Activated CD4-positive, alpha-beta T cell treated with anti-CD3 and anti-CD28 coated beads for 36 hours (primary cell): ENCODE results near the gene LRP8. TPM values are rescaled to one million over a fixed set of nuclear protein-coding genes. Genes with fewer than 3 reads are reported as not detected.

Source experiments
- ATAC-seq: fragments of 200-7000 bp; cut with Tn5 transposase; one replicate; pipeline ENCODE4 v1.10.0; 2021; ENCODE audit warnings: mild to moderate bottlenecking, moderate library complexity
- CTCF ChIA-PET: fragments of 350-600 bp; sonication (Branson Sonifier 250); formaldehyde crosslinking; loops from one replicate; lab custom pipeline; 2021; ENCODE audit warnings: antibody characterized with exemption; lab: Charles Lee
- POLR2A ChIA-PET: fragments of 350-600 bp; sonication (Branson Sonifier 250); formaldehyde crosslinking; loops from one replicate; lab custom pipeline; 2021; ENCODE audit warnings: antibody characterized with exemption, inconsistent platforms; lab: Charles Lee
- DNase-seq: peaks from one replicate; pipeline ENCODE4 v3.0.0-alpha.2; 2020
- H3K27ac Mint-ChIP-seq: one replicate; pipeline ENCODE4 v1.8.0; 2021; ENCODE audit warnings: mixed read lengths
- H3K27me3 Mint-ChIP-seq: one replicate; pipeline ENCODE4 v1.8.0; 2021; ENCODE audit warnings: mixed read lengths
- H3K36me3 Mint-ChIP-seq: one replicate; pipeline ENCODE4 v1.8.0; 2021; ENCODE audit warnings: low read depth, mixed read lengths
- H3K4me1 Mint-ChIP-seq: one replicate; pipeline ENCODE4 v1.8.0; 2021; ENCODE audit warnings: mixed read lengths
- H3K4me3 Mint-ChIP-seq: one replicate; pipeline ENCODE4 v1.8.0; 2021; ENCODE audit warnings: mild to moderate bottlenecking, moderate library complexity, mixed read lengths
- H3K9me3 Mint-ChIP-seq: one replicate; pipeline ENCODE4 v1.8.0; 2021; ENCODE audit warnings: low read depth, mixed read lengths
- intact Hi-C, 2 experiments: fragments of 100-400 bp; cut with DNase I in 1 of 2; cut with micrococcal nuclease in 1 of 2; formaldehyde crosslinking; loops; one replicate each; pipeline versions ENCODE4 v1.14.2 to v1.15.1; 2022 to 2024; cut with DNase I, micrococcal nuclease
- total RNA-seq, 2 experiments: library from RNA; stranded (reverse); gene quantifications; one replicate each; pipeline ENCODE4 v1.2.3, GENCODE V29; 2021

Gene LRP8
- total RNA-seq, 2 experiments from 2014 or later: 40.6 to 46.5 TPM

- Mint-ChIP-seq H3K27me3 (no peaks in the 10 kb centered on the region), H3K4me3 (no peak overlapping the region), H3K4me1 (no peaks in the 10 kb centered on the region), H3K27ac (no peak overlapping the region), H3K9me3 (no peaks in the 10 kb centered on the region), H3K36me3 (peaks cover 51% of the 10 kb centered on the region)
- DNase-seq (no peak), ATAC-seq (no peak)
- ChIA-PET CTCF (interaction anchor here (0.7 kb wide), 1 partner anchor 36 kb away, joined by 3 read pairs; no protein-coding TSS in a partner anchor), POLR2A (no interaction called here)
- intact Hi-C loops: no loop called here
These were observed 77.5 kb downstream of the LRP8 start for GRCh38 chr1:53250325-53250724.

GRCh38 chr1:53249706-53250105, 78.2 kb downstream of the LRP8 start:
- no peaks in the 10 kb centered on the region for H3K27me3 Mint-ChIP-seq
- H3K9me3 Mint-ChIP-seq: no peaks in the 10 kb centered on the region
- H3K4me3 Mint-ChIP-seq: no peak overlapping the region
- no peak overlapping the region for H3K27ac Mint-ChIP-seq
- intact Hi-C loops: no loop called here
- ATAC-seq (no peak), DNase-seq (no peak)
- ChIA-PET POLR2A (no interaction called here), CTCF (no interaction called here)
- peaks cover 45% of the 10 kb centered on the region for H3K36me3 Mint-ChIP-seq
- H3K4me1 Mint-ChIP-seq: no peaks in the 10 kb centered on the region

GRCh38 chr1:53246261-53247134, 81.4 kb downstream of the LRP8 start:
- no peak for DNase-seq
- ATAC-seq: no peak
- POLR2A ChIA-PET: interaction anchor here (0.6 kb wide), 1 partner anchor 11 kb away, joined by 3 read pairs; no protein-coding TSS in a partner anchor
- CTCF ChIA-PET: interaction anchor here (0.7 kb wide), 1 partner anchor 157 kb away, joined by 4 read pairs; no protein-coding TSS in a partner anchor
- no peaks in the 10 kb centered on the region for H3K27me3 Mint-ChIP-seq
- no peak overlapping the region for H3K4me3 Mint-ChIP-seq
- intact Hi-C loops: no loop called here
- H3K9me3 Mint-ChIP-seq: no peaks in the 10 kb centered on the region
- no peaks in the 10 kb centered on the region for H3K4me1 Mint-ChIP-seq
- no peak overlapping the region for H3K27ac Mint-ChIP-seq
- peaks cover 34% of the 10 kb centered on the region for H3K36me3 Mint-ChIP-seq

- peaks cover 14% of the 10 kb centered on the region for H3K36me3 Mint-ChIP-seq
- CTCF ChIA-PET: no interaction called here
- no peaks in the 10 kb centered on the region for H3K27me3 Mint-ChIP-seq
- ATAC-seq: no peak
- no peak overlapping the region for H3K4me3 Mint-ChIP-seq
- POLR2A ChIA-PET: no interaction called here
- intact Hi-C loops: no loop called here
- peak overlapping the region; percentile 29 for H3K27ac Mint-ChIP-seq
- H3K9me3 Mint-ChIP-seq: no peaks in the 10 kb centered on the region
- no peak for DNase-seq
- no peaks in the 10 kb centered on the region for H3K4me1 Mint-ChIP-seq
These were observed 83.7 kb downstream of the LRP8 start for GRCh38 chr1:53244141-53244540.

- H3K27me3 Mint-ChIP-seq: no peaks in the 10 kb centered on the region
- peaks cover 10% of the 10 kb centered on the region for H3K4me1 Mint-ChIP-seq
- CTCF ChIA-PET: no interaction called here
- no peak overlapping the region for H3K4me3 Mint-ChIP-seq
- DNase-seq: no peak
- H3K27ac Mint-ChIP-seq: no peak overlapping the region
- intact Hi-C loops: no loop called here
- no peaks in the 10 kb centered on the region for H3K9me3 Mint-ChIP-seq
- H3K36me3 Mint-ChIP-seq: peaks cover 10% of the 10 kb centered on the region
- POLR2A ChIA-PET: no interaction called here
- ATAC-seq: no peak
These were observed 85.5 kb downstream of the LRP8 start for GRCh38 chr1:53242381-53242780.

- DNase-seq (no peak), ATAC-seq (no peak)
- no peaks in the 10 kb centered on the region for H3K9me3 Mint-ChIP-seq
- POLR2A ChIA-PET: no interaction called here
- intact Hi-C loops: no loop called here
- no peaks in the 10 kb centered on the region for H3K27me3 Mint-ChIP-seq
- H3K27ac Mint-ChIP-seq: no peak overlapping the region
- H3K36me3 Mint-ChIP-seq: peaks cover 9% of the 10 kb centered on the region
- H3K4me3 Mint-ChIP-seq: no peak overlapping the region
- peaks cover 14% of the 10 kb centered on the region for H3K4me1 Mint-ChIP-seq
- CTCF ChIA-PET: interaction anchor here (0.5 kb wide), 1 partner anchor 483 kb away, joined by 4 read pairs; no protein-coding TSS in a partner anchor
These were observed 86.0 kb downstream of the LRP8 start for GRCh38 chr1:53241828-53242227.

GRCh38 chr1:53238197-53239155, 89.4 kb downstream of the LRP8 start, which contains the start of gene MAGOH:
TSS of gene MAGOH (minus strand) at chr1:53238518. CDS start at chr1:53238448, 70 bp downstream.
- intact Hi-C loops: loop anchor here (1.0 to 2.0 kb wide), 10 partner anchors 18 to 834 kb away; partner anchors contain the start of genes CPT2 (in 2 of the 2), CZIB (in 2 of the 2), NDC1 (in 1 of the 2) and ORC1 (in 1 of the 2)
- peaks cover 24% of the 10 kb centered on the region for H3K4me1 Mint-ChIP-seq
- POLR2A ChIA-PET: no interaction called here

GRCh38 chr1:53237638-53238037, 90.2 kb downstream of the LRP8 start:
- H3K4me3 Mint-ChIP-seq: peak overlapping the region; percentile 96
- H3K27ac Mint-ChIP-seq: peak overlapping the region; percentile 93
- no peaks in the 10 kb centered on the region for H3K27me3 Mint-ChIP-seq
- H3K4me1 Mint-ChIP-seq: peaks cover 24% of the 10 kb centered on the region
- H3K36me3 Mint-ChIP-seq: peaks cover 33% of the 10 kb centered on the region
- DNase-seq: no peak
- intact Hi-C loops: loop anchor here (1.0 to 2.0 kb wide), 10 partner anchors 17 to 833 kb away; partner anchors contain the start of genes CPT2 (in 2 of the 2), CZIB (in 2 of the 2), NDC1 (in 1 of the 2) and ORC1 (in 1 of the 2)
- ChIA-PET POLR2A (no interaction called here), CTCF (interaction anchor here (0.8 kb wide), 1 partner anchor 16 kb away, joined by 3 read pairs; no protein-coding TSS in a partner anchor)
- ATAC-seq: no peak
- H3K9me3 Mint-ChIP-seq: no peaks in the 10 kb centered on the region

More at GRCh38 chr1:53238197-53239155, 89.4 kb downstream of the LRP8 start, which contains the start of gene MAGOH:
- Mint-ChIP-seq H3K36me3 (peaks cover 31% of the 10 kb centered on the region), H3K9me3 (no peaks in the 10 kb centered on the region), H3K27me3 (no peaks in the 10 kb centered on the region), H3K4me3 (peak within 1 kb of the TSS; percentile 96), H3K27ac (peak within 1 kb of the TSS; percentile 93)
- ATAC-seq (peak; percentile 98), DNase-seq (peak; percentile 95)
- CTCF ChIA-PET: no interaction called here

- intact Hi-C loops: loop anchor here (1.0 to 10.0 kb wide), 12 partner anchors 17 to 1188 kb away; partner anchors contain the start of genes CPT2 (in 2 of the 2), MAGOH (in 2 of the 2), BTF3L4 (in 1 of the 2) and IFT25 (in 1 of the 2)
- DNase-seq (no peak), ATAC-seq (no peak)
- Mint-ChIP-seq H3K9me3 (no peaks in the 10 kb centered on the region), H3K27me3 (no peaks in the 10 kb centered on the region), H3K4me3 (peak overlapping the region; percentile 87), H3K4me1 (peaks cover 24% of the 10 kb centered on the region), H3K36me3 (peaks cover 10% of the 10 kb centered on the region), H3K27ac (peak overlapping the region; percentile 94)
- ChIA-PET CTCF (interaction anchor here (0.8 kb wide), 1 partner anchor 40 kb away, joined by 3 read pairs; no protein-coding TSS in a partner anchor), POLR2A (interaction anchor here (0.6 kb wide), 1 partner anchor 58 kb away, joined by 5 read pairs; no protein-coding TSS in a partner anchor)
These were observed 106.9 kb downstream of the LRP8 start for GRCh38 chr1:53220962-53221286.

GRCh38 chr1:53220171-53220961, 107.5 kb downstream of the LRP8 start, which contains the start of gene CZIB:
TSS of gene CZIB (minus strand) at chr1:53220634. CDS start at chr1:53220575, 59 bp downstream.
- H3K4me1 Mint-ChIP-seq: peaks cover 24% of the 10 kb centered on the region
- H3K4me3 Mint-ChIP-seq: peak within 1 kb of the TSS; percentile 87
- H3K27me3 Mint-ChIP-seq: no peaks in the 10 kb centered on the region
- peak; percentile 98 for DNase-seq
- H3K9me3 Mint-ChIP-seq: no peaks in the 10 kb centered on the region
- H3K36me3 Mint-ChIP-seq: peaks cover 11% of the 10 kb centered on the region
- intact Hi-C loops: loop anchor here (1.0 to 10.0 kb wide), 12 partner anchors 18 to 1187 kb away; partner anchors contain the start of genes CPT2 (in 2 of the 2), MAGOH (in 2 of the 2), BTF3L4 (in 1 of the 2) and IFT25 (in 1 of the 2)
- ChIA-PET POLR2A (interaction anchor here (0.6 kb wide), 1 partner anchor 58 kb away, joined by 5 read pairs; no protein-coding TSS in a partner anchor), CTCF (interaction anchor here (0.6 kb wide), 1 partner anchor 308 kb away, joined by 7 read pairs; no protein-coding TSS in a partner anchor)
- peak; percentile 95 for ATAC-seq
- peak within 1 kb of the TSS; percentile 94 for H3K27ac Mint-ChIP-seq
